Astrocyte of the hippocampus (primary cell): ENCODE data around the gene HPGD.

Experiments used
- DNase-seq: peaks from one replicate; pipeline ENCODE4 v3.0.0; 2011; ENCODE audit warnings: low read depth, low spot score

HPGD gene

GRCh38 chr4:174522183-174523024, at the start of gene HPGD:
TSS of gene HPGD (minus strand) at chr4:174522488. CDS start at chr4:174522451, 37 bp downstream.
- peak; percentile 47 for DNase-seq

GRCh38 chr4:174564529-174564928, 42.2 kb upstream of the HPGD start:
- no peak for DNase-seq

- DNase-seq = no peak
Measured at GRCh38 chr4:174563399-174563798, 41.1 kb upstream of the HPGD start.

- DNase-seq = no peak
Measured at GRCh38 chr4:174561560-174561959, 39.3 kb upstream of the HPGD start.

GRCh38 chr4:174559894-174560293, 37.6 kb upstream of the HPGD start:
- DNase-seq = no peak

- no peak for DNase-seq
Measured at GRCh38 chr4:174555789-174556630, 33.7 kb upstream of the HPGD start.

- no peak for DNase-seq
Measured at GRCh38 chr4:174554231-174554728, 32.0 kb upstream of the HPGD start.

- DNase-seq = no peak
Measured at GRCh38 chr4:174553828-174554227, 31.5 kb upstream of the HPGD start.

GRCh38 chr4:174553031-174553430, 30.7 kb upstream of the HPGD start:
- DNase-seq = no peak

GRCh38 chr4:174550541-174550940, 28.3 kb upstream of the HPGD start:
- peak; percentile 3 for DNase-seq

- DNase-seq = no peak
Measured at GRCh38 chr4:174549721-174550120, 27.4 kb upstream of the HPGD start.

GRCh38 chr4:174545268-174545667, 23.0 kb upstream of the HPGD start:
- DNase-seq = no peak

GRCh38 chr4:174544496-174544895, 22.2 kb upstream of the HPGD start:
- no peak for DNase-seq

GRCh38 chr4:174540175-174540574, 17.9 kb upstream of the HPGD start:
- DNase-seq = no peak

- DNase-seq = no peak
Measured at GRCh38 chr4:174539571-174539970, 17.3 kb upstream of the HPGD start.

GRCh38 chr4:174538876-174539250, 16.6 kb upstream of the HPGD start:
- DNase-seq = no peak

- no peak for DNase-seq
Measured at GRCh38 chr4:174538123-174538875, 16.0 kb upstream of the HPGD start.

GRCh38 chr4:174537634-174538033, 15.3 kb upstream of the HPGD start:
- no peak for DNase-seq

- no peak for DNase-seq
Measured at GRCh38 chr4:174534461-174534860, 12.2 kb upstream of the HPGD start.

GRCh38 chr4:174532445-174532844, 10.2 kb upstream of the HPGD start:
- DNase-seq = no peak

GRCh38 chr4:174531486-174531885, 9.2 kb upstream of the HPGD start:
- DNase-seq = no peak

GRCh38 chr4:174528226-174528625, 5.9 kb upstream of the HPGD start:
- DNase-seq = no peak
